ENCODE data around the gene MRPL20. TPM values are rescaled to one million over a fixed set of nuclear protein-coding genes. Genes with fewer than 3 reads are reported as not detected.

MRPL20 gene
- total RNA-seq, 1 donor from 2014 or later, result 95.0 TPM

- peaks cover 12% of the 10 kb centered on the region for H3K27me3 Mint-ChIP-seq (ENCODE audit: unreplicated experiment)
- H3K27ac Mint-ChIP-seq (ENCODE audit: unreplicated experiment), result peak overlapping the region; percentile 74
- no peak overlapping the region for H3K4me3 Mint-ChIP-seq (ENCODE audit: unreplicated experiment)
- peaks cover 26% of the 10 kb centered on the region for H3K4me1 Mint-ChIP-seq (ENCODE audit: unreplicated experiment)
- no peak for TF ChIP-seq CTCF (IDR thresholded peaks at IDR 0.05; ENCODE audit: unreplicated experiment)
- peaks cover 4% of the 10 kb centered on the region for H3K36me3 Mint-ChIP-seq (ENCODE audit: low read depth, unreplicated experiment)
- peak; percentile 54 for DNase-seq (ENCODE audit: low spot score)
- no peaks in the 10 kb centered on the region for H3K9me3 Mint-ChIP-seq (ENCODE audit: unreplicated experiment)
Observed at GRCh38 chr1:1432951-1433803, 26.1 kb upstream of the MRPL20 start.

- no peak for DNase-seq (ENCODE audit: low spot score)
- Mint-ChIP-seq H3K4me3 (ENCODE audit: unreplicated experiment) (no peak overlapping the region), H3K4me1 (ENCODE audit: unreplicated experiment) (peaks cover 26% of the 10 kb centered on the region), H3K36me3 (ENCODE audit: low read depth, unreplicated experiment) (peaks cover 4% of the 10 kb centered on the region), H3K27me3 (ENCODE audit: unreplicated experiment) (peaks cover 12% of the 10 kb centered on the region), H3K9me3 (ENCODE audit: unreplicated experiment) (no peaks in the 10 kb centered on the region), H3K27ac (ENCODE audit: unreplicated experiment) (peak overlapping the region; percentile 61)
- no peak for TF ChIP-seq CTCF (IDR thresholded peaks at IDR 0.05; ENCODE audit: unreplicated experiment)
Observed at GRCh38 chr1:1432274-1432950, 25.3 kb upstream of the MRPL20 start.

- no peak overlapping the region for H3K4me3 Mint-ChIP-seq (ENCODE audit: unreplicated experiment)
Observed at GRCh38 chr1:1431845-1432273, 24.8 kb upstream of the MRPL20 start.

GRCh38 chr1:1430992-1431844 is 24.1 kb upstream of the MRPL20 start:
- H3K9me3 Mint-ChIP-seq (ENCODE audit: unreplicated experiment), result no peaks in the 10 kb centered on the region
- H3K36me3 Mint-ChIP-seq (ENCODE audit: low read depth, unreplicated experiment), result peaks cover 4% of the 10 kb centered on the region
- peaks cover 26% of the 10 kb centered on the region for H3K4me1 Mint-ChIP-seq (ENCODE audit: unreplicated experiment)
- TF ChIP-seq CTCF (IDR thresholded peaks at IDR 0.05; ENCODE audit: unreplicated experiment), result no peak
- no peak overlapping the region for H3K4me3 Mint-ChIP-seq (ENCODE audit: unreplicated experiment)
- no peak for DNase-seq (ENCODE audit: low spot score)
- H3K27me3 Mint-ChIP-seq (ENCODE audit: unreplicated experiment), result peaks cover 12% of the 10 kb centered on the region
- peak overlapping the region; percentile 38 for H3K27ac Mint-ChIP-seq (ENCODE audit: unreplicated experiment)

More at GRCh38 chr1:1431845-1432273, 24.8 kb upstream of the MRPL20 start:
- H3K36me3 Mint-ChIP-seq (ENCODE audit: low read depth, unreplicated experiment), result peaks cover 4% of the 10 kb centered on the region
- H3K9me3 Mint-ChIP-seq (ENCODE audit: unreplicated experiment), result no peaks in the 10 kb centered on the region
- peaks cover 26% of the 10 kb centered on the region for H3K4me1 Mint-ChIP-seq (ENCODE audit: unreplicated experiment)
- no peak for TF ChIP-seq CTCF (IDR thresholded peaks at IDR 0.05; ENCODE audit: unreplicated experiment)
- peaks cover 12% of the 10 kb centered on the region for H3K27me3 Mint-ChIP-seq (ENCODE audit: unreplicated experiment)
- H3K27ac Mint-ChIP-seq (ENCODE audit: unreplicated experiment), result peak overlapping the region; percentile 38
- DNase-seq (ENCODE audit: low spot score), result no peak
